SU-DHL-6 (cell line): ENCODE data around the gene MIF4GD.

Experiments used
- CTCF ChIP-seq: fragments of 200-600 bp; sonication (generic); IDR thresholded peaks from one replicate; pipeline ENCODE4 v1.5.1; 2017; ENCODE audit warnings: antibody characterized with exemption, mild to moderate bottlenecking, low read length, moderate library complexity; ENCODE audit not compliant: insufficient read depth, poor library complexity, severe bottlenecking
- EZH2phosphoT487 ChIP-seq: fragments of 200-600 bp; sonication (generic), shearing (Covaris generic); conservative IDR thresholded peaks from 2 replicates; pipeline ENCODE4 v1.6.1; 2018; ENCODE audit warnings: mild to moderate bottlenecking, antibody characterized with exemption, low read length, moderate library complexity, mixed read lengths

- TF ChIP-seq CTCF (peak; percentile 10), EZH2phosphoT487 (no peak)
Observed at GRCh38 chr17:75289832-75290337, 18.9 kb upstream of the MIF4GD start.
